K562 (cell line): ENCODE data around the gene RFC2. TPM values are rescaled to one million over a fixed set of nuclear protein-coding genes. Genes with fewer than 3 reads are reported as not detected.

Experiments used
- COPS2 ChIP-seq: fragments of 450-650 bp; conservative IDR thresholded peaks from 2 replicates; pipeline ENCODE4 v1.6.1; 2016; ENCODE audit warnings: mild to moderate bottlenecking, moderate library complexity
- CTBP1 ChIP-seq: fragments of 450-650 bp; IDR thresholded peaks from 2 replicates; pipeline ENCODE4 v1.6.1; 2016; ENCODE audit warnings: borderline replicate concordance
- EP300 ChIP-seq: IDR thresholded peaks from 2 replicates; pipeline ENCODE4 v1.6.1; 2012; ENCODE audit warnings: low read length, improper control_type of control experiment
- FOXJ3 ChIP-seq: sonication (generic); formaldehyde crosslinking; IDR thresholded peaks from 2 replicates; pipeline ENCODE4 v1.4.0; 2020; ENCODE audit warnings: mild to moderate bottlenecking, missing genetic modification reagents
- GABPB1 ChIP-seq: sonication (generic); formaldehyde crosslinking; IDR thresholded peaks from 2 replicates; pipeline ENCODE4 v1.8.0; 2022; ENCODE audit warnings: mild to moderate bottlenecking, missing genetic modification reagents
- GABPB2 ChIP-seq: fragments of 250-450 bp; sonication (Bioruptor Pico); conservative IDR thresholded peaks from 2 replicates; pipeline ENCODE4 v1.5.1; 2021; ENCODE audit warnings: mild to moderate bottlenecking
- GTF3C2 ChIP-seq: IDR thresholded peaks from 3 replicates; pipeline ENCODE4 v1.6.1; 2011; ENCODE audit warnings: borderline replicate concordance, mild to moderate bottlenecking, moderate library complexity; ENCODE audit not compliant: insufficient read length; ENCODE audit errors: extremely low read depth
- HDAC2 ChIP-seq: fragments of 450-650 bp; IDR thresholded peaks from 2 replicates; pipeline ENCODE4 v1.6.1; 2016; ENCODE audit warnings: mild to moderate bottlenecking
- MYBL2 ChIP-seq, 2 experiments: fragments of 450-650 bp in 1 of 2; sonication (generic) in 1 of 2; formaldehyde crosslinking in 1 of 2; IDR thresholded peaks; 2 replicates each; pipeline versions ENCODE4 v1.6.1 to v1.8.1; 2017 to 2022; ENCODE audit warnings: borderline replicate concordance in 1 of 2, inconsistent platforms in 1 of 2, low read depth in 1 of 2, mild to moderate bottlenecking in 1 of 2, missing genetic modification reagents in 1 of 2, moderate library complexity in 1 of 2
- POLR2B ChIP-seq: fragments of 450-650 bp; IDR thresholded peaks from 2 replicates; pipeline ENCODE4 v1.6.1; 2018; ENCODE audit warnings: low read depth; ENCODE audit not compliant: partially characterized antibody
- POLR3A ChIP-seq: IDR thresholded peaks from 2 replicates; pipeline ENCODE4 v1.6.1; 2011; ENCODE audit warnings: borderline replicate concordance, mild to moderate bottlenecking, moderate library complexity; ENCODE audit not compliant: insufficient read length, insufficient read depth; ENCODE audit errors: extremely low read depth
- POLR3G ChIP-seq: IDR thresholded peaks from 2 replicates; pipeline ENCODE4 v1.6.1; 2011; ENCODE audit not compliant: insufficient read length, insufficient replicate concordance; ENCODE audit errors: extremely low read depth
- RBM39 ChIP-seq: fragments of 200-400 bp; formaldehyde crosslinking; optimal IDR thresholded peaks from 2 replicates; pipeline ENCODE3; 2018; ENCODE audit warnings: low read depth, low read length
- RNF219 ChIP-seq: fragments of 250-450 bp; sonication (Bioruptor Pico); IDR thresholded peaks from 2 replicates; pipeline ENCODE4 v1.5.0; 2022; ENCODE audit warnings: mild to moderate bottlenecking
- SMARCC2 ChIP-seq: fragments of 450-650 bp; IDR thresholded peaks from 2 replicates; pipeline ENCODE4 v1.6.1; 2017; ENCODE audit warnings: antibody characterized with exemption, moderate library complexity, mild to moderate bottlenecking, low read depth
- ZNF197 ChIP-seq: fragments of 200-800 bp; sonication (Bioruptor generic); IDR thresholded peaks from 2 replicates; pipeline ENCODE4 v1.6.1; 2016; ENCODE audit warnings: low read depth, missing genetic modification characterization, missing compliant biosample characterization
- ZNF232 ChIP-seq: sonication (generic); formaldehyde crosslinking; IDR thresholded peaks from 2 replicates; pipeline ENCODE4 v1.8.0; 2022; ENCODE audit warnings: mild to moderate bottlenecking, missing genetic modification reagents
- ZNF280A ChIP-seq: fragments of 450-650 bp; IDR thresholded peaks from 2 replicates; pipeline ENCODE4 v1.6.1; 2018; ENCODE audit warnings: mild to moderate bottlenecking, low read depth; ENCODE audit not compliant: partially characterized antibody
- polyA plus RNA-seq, 8 experiments: library from polyadenylated mRNA; depleted of rRNA in 4 of 8; stranded (reverse) in 5 of 8; unstranded in 3 of 8; fragments of >200 nt; fragmentation: Nextera tagmentation in 2 of 8; fragmentation: Illumina TruSeq in 1 of 8; extraction: Ambion mirVana in 2 of 8; extraction: Trizol in 1 of 8; gene quantifications; 2 replicates each; pipeline versions ENCODE4 v1.2.1 to v1.2.3, GENCODE V29; 2011 to 2014; ENCODE audit warnings: inconsistent platforms in 1 of 8, missing spikeins in 1 of 8
- total RNA-seq, 7 experiments: library from RNA; depleted of rRNA in 6 of 7; stranded (reverse); fragments of >200 nt in 6 of 7; fragmentation: Illumina TruSeq in 2 of 7; extraction: Trizol in 2 of 7; gene quantifications; 2 replicates each; pipeline versions ENCODE4 v1.2.1 to v1.2.3, GENCODE V29; 2011 to 2021; ENCODE audit warnings: low replicate concordance in 1 of 7

The RFC2 gene
- total and polyA plus RNA-seq, 9 of the 15 experiments (the other 6 are each of a cell fraction or from before 2014, with no cell fraction given), result 32.5 to 161 (median 102) TPM

- TF ChIP-seq MYBL2 (IDR thresholded peaks at IDR 0.05; ENCODE audit: low read depth), result no peak
- TF ChIP-seq MYBL2 (CRISPR knock-in tag; IDR thresholded peaks at IDR 0.05; ENCODE audit: borderline replicate concordance), result no peak
- TF ChIP-seq COPS2, result no peak
- no peak for TF ChIP-seq ZNF197 (CRISPR knock-in tag)
- TF ChIP-seq RBM39, result no peak
- no peak for TF ChIP-seq HDAC2
- TF ChIP-seq CTBP1, result 0 out of 2 replicates have a peak, but pooled peaks have one; percentile 34
- no peak for TF ChIP-seq SMARCC2
- no peak for TF ChIP-seq FOXJ3
- no peak for TF ChIP-seq GTF3C2
- TF ChIP-seq ZNF280A, result no peak
- TF ChIP-seq POLR3G, result no peak
- TF ChIP-seq RNF219, result no peak
- TF ChIP-seq GABPB2 (CRISPR knock-in tag), result no peak
- TF ChIP-seq GABPB1, result no peak; the same call in 1 of the 2 replicates
- peak; percentile 32 for TF ChIP-seq POLR2B
- no peak for TF ChIP-seq ZNF232 (CRISPR knock-in tag)
- TF ChIP-seq POLR3A, result no peak
- TF ChIP-seq EP300, result peak; percentile 68; the same call in 1 of the 2 replicates
Measured at GRCh38 chr7:74272305-74273038, 18.3 kb upstream of the RFC2 start (continued).
